AG09319 (cell line): ENCODE measurements around the gene TM9SF4.

Experiments
- DNase-seq: peaks from one replicate; pipeline ENCODE4 v3.0.0-alpha.2; 2010; ENCODE audit warnings: low read depth; ENCODE audit errors: extremely low read depth
- TF ChIP-seq, protein P1 (sequence below): IDR thresholded peaks from 2 replicates; pipeline ENCODE4 v1.5.1; 2011; ENCODE audit warnings: low read depth, mild to moderate bottlenecking, inconsistent platforms, low read length, moderate library complexity

Gene TM9SF4

DNA sequence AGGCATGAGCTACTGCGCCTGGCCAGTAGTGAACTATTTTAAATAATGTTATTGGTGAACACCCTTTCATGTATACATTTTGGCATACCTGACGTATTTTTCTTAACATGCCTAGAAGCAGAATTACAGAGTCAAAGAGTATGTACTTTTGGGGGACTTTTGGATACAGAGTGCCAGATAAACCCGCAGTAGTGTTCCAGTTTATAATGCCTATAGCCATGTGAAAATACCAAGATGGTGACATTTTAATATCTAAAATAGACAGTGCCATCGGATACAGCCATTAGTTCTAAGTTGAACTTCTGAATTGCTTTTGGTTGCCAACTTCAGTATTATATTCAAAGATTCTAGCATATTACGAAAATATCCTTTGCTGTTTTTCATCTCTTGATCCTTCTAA is 20.3 kb downstream of the TM9SF4 start:
- TF ChIP-seq, protein P1, sequence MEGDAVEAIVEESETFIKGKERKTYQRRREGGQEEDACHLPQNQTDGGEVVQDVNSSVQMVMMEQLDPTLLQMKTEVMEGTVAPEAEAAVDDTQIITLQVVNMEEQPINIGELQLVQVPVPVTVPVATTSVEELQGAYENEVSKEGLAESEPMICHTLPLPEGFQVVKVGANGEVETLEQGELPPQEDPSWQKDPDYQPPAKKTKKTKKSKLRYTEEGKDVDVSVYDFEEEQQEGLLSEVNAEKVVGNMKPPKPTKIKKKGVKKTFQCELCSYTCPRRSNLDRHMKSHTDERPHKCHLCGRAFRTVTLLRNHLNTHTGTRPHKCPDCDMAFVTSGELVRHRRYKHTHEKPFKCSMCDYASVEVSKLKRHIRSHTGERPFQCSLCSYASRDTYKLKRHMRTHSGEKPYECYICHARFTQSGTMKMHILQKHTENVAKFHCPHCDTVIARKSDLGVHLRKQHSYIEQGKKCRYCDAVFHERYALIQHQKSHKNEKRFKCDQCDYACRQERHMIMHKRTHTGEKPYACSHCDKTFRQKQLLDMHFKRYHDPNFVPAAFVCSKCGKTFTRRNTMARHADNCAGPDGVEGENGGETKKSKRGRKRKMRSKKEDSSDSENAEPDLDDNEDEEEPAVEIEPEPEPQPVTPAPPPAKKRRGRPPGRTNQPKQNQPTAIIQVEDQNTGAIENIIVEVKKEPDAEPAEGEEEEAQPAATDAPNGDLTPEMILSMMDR: no peak
- DNase-seq: no peak

DNA sequence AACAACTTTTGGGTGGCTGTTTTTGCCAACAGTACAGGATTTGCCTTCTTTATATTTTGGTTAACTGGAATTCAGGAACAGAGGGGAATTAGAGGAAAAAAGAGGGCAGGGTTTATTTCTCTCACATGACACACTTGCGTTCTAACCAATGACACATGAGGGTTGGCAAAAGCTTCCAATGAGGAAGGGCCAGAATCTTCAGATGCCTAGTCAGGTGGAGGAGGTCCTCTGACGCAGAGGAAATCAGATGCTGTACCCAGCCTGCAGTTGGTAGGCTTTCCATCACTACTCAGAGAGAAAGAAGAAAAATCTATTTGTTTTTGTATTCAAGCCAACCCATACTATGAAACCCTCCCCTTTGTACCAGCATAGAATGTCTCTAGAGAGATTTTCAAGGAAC is 20.8 kb downstream of the TM9SF4 start:
- no peak for DNase-seq
- TF ChIP-seq, protein P1: no peak

DNA sequence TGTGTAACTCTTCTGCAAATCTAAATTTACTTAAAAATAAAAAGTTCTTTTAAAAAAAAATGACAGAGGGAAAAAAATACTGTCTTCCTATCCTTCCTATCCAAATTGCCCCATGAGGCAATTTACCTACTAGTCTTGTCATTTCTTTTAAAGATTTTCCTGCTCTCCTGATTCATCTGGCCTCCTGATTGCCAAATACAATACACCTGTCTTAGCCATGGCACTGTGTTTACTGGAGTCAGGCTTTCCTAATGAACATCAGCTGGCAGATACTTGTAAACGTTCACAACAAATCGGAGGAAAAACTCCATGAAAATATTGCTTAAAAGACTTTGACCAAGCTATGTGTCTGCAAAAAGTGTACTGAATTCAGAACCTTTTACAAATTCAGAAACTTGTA is 21.5 kb downstream of the TM9SF4 start:
- no peak for DNase-seq
- TF ChIP-seq, protein P1: no peak

DNA sequence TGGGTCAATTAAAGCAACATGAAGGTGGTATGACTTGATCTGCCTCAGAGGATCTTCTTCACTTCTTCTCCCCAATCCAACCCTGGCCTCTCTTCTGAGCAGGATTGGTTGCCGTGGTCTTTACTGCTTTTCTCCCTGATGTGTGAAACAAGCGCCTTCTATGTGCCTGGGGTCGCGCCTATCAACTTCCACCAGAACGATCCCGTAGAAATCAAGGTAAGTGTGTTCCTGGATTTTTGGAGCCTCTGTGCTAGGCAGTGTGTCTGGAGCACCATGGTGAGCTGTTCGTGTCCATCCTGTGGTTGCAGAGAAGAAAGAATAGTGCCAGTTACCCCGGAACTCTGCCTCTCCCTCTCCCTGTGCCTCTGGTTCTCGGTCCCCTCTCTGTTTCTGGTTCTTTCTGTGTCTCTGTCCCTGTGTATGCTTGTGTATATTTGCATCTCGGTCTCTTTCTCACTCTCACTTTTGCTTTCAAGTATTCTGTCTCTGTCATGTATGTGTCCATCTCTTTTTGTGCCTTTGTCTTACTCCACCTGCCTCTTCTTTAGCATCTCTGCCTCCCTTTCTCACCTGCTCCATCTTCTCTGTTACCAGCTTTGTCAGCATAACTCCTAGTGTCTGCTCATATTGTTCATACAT is 23.5 kb downstream of the TM9SF4 start:
- TF ChIP-seq, protein P1: no peak

GRCh38 chr20:32134026-32134425 is 24.5 kb downstream of the TM9SF4 start:
- DNase-seq: no peak
- TF ChIP-seq, protein P1: no peak

More for the DNA sequence above, 23.5 kb downstream of the TM9SF4 start:
- no peak for DNase-seq

DNA sequence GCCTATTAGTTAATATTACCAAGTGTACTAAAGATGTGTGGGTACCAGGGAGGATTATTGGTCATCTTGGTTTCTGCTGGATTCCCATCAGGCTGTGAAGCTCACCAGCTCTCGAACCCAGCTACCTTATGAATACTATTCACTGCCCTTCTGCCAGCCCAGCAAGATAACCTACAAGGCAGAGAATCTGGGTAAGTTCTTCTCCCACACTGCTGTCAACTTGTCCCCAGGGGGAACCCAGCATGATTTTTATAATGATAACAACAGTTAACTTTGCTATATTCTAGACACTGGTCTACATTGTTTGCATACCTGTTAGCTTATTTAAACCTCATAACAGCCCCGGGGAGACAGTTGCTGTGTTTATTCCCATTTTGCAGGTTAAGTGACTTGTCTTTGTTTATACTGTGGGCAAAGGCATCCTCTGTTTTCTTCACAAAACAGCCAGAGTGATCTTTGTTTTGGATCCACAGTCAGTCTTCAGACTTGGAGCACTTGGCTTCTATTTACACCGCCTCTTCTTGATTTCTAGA is 26.5 kb downstream of the TM9SF4 start:
- DNase-seq: no peak
- TF ChIP-seq, protein P1: no peak

GRCh38 chr20:32138921-32139320 is 29.4 kb downstream of the TM9SF4 start:
- no peak for DNase-seq
- TF ChIP-seq, protein P1: no peak
